ENCODE data around the gene GH1.
"Not testable (repeated sequence)": the region's sequence is repeated elsewhere in the genome, so short reads cannot be mapped to it uniquely, and the experiment has no call there.

DNA sequence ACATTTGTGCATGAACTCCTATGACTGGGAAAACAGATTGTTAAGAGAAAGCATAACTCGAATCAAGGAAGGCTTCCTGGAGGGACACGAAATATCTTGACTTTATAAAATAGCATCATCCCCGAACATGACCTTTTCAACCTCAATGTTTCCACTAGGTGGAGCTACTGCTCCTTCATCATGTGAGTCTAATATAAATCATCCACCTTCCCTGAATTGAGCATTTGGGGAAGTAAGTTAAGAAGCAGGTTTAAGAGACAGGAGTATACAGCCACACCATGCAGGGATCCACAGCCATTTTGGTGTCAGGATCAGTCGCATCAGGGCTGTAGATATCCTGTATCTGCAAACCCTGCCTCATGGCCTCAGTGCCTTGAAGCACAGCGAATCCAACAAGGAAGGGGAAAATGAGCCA, 14.8 kb downstream of the GH1 start:
- TF ChIP-seq, protein P1, sequence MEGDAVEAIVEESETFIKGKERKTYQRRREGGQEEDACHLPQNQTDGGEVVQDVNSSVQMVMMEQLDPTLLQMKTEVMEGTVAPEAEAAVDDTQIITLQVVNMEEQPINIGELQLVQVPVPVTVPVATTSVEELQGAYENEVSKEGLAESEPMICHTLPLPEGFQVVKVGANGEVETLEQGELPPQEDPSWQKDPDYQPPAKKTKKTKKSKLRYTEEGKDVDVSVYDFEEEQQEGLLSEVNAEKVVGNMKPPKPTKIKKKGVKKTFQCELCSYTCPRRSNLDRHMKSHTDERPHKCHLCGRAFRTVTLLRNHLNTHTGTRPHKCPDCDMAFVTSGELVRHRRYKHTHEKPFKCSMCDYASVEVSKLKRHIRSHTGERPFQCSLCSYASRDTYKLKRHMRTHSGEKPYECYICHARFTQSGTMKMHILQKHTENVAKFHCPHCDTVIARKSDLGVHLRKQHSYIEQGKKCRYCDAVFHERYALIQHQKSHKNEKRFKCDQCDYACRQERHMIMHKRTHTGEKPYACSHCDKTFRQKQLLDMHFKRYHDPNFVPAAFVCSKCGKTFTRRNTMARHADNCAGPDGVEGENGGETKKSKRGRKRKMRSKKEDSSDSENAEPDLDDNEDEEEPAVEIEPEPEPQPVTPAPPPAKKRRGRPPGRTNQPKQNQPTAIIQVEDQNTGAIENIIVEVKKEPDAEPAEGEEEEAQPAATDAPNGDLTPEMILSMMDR (IDR thresholded peaks at IDR 0.05) = peak in 1 of 3 experiments; percentile 35
- TF ChIP-seq POLR2A (IDR thresholded peaks at IDR 0.05) = not testable (repeated sequence)

Data from testis (tissue), 2 donors.